H9 (cell line): ENCODE data around the gene RNF148. TPM values are rescaled to one million over a fixed set of nuclear protein-coding genes. Genes with fewer than 3 reads are reported as not detected.

Experiments used
- DNase-seq: peaks from one replicate; pipeline ENCODE4 v3.0.0-alpha.2; 2017
- H2AFZ ChIP-seq: one replicate; pipeline ENCODE4 v1.6.1; 2013; ENCODE audit warnings: mild to moderate bottlenecking, low read length, control low read depth, moderate library complexity
- H2AK5ac ChIP-seq: 2 replicates; pipeline ENCODE4 v1.6.1; 2013; ENCODE audit warnings: low read length, control low read depth, mixed read lengths; ENCODE audit not compliant: insufficient read length
- H2BK120ac ChIP-seq: one replicate; pipeline ENCODE4 v1.6.1; 2013; ENCODE audit warnings: low read depth, mild to moderate bottlenecking, low read length, control low read depth, inconsistent platforms; ENCODE audit not compliant: poor library complexity, severe bottlenecking
- H2BK12ac ChIP-seq: 2 replicates; pipeline ENCODE4 v1.6.1; 2013; ENCODE audit warnings: low read length, control low read depth, mixed read lengths, low read depth; ENCODE audit not compliant: insufficient read length
- H2BK15ac ChIP-seq: 2 replicates; pipeline ENCODE4 v1.6.1; 2013; ENCODE audit warnings: low read depth, low read length, control low read depth
- H2BK20ac ChIP-seq: one replicate; pipeline ENCODE4 v1.6.1; 2013; ENCODE audit warnings: low read depth, mild to moderate bottlenecking, low read length, control low read depth, inconsistent platforms; ENCODE audit not compliant: poor library complexity, severe bottlenecking
- H2BK5ac ChIP-seq: 2 replicates; pipeline ENCODE4 v1.6.1; 2013; ENCODE audit warnings: low read length, control low read depth, mixed read lengths; ENCODE audit not compliant: insufficient read length
- H3K14ac ChIP-seq: 2 replicates; pipeline ENCODE4 v1.6.1; 2013; ENCODE audit warnings: low read length, control low read depth; ENCODE audit not compliant: insufficient read depth
- H3K18ac ChIP-seq: 2 replicates; pipeline ENCODE4 v1.6.1; 2013; ENCODE audit warnings: low read depth, mild to moderate bottlenecking, mixed read lengths, low read length, control low read depth; ENCODE audit not compliant: insufficient read length
- H3K23ac ChIP-seq: 2 replicates; pipeline ENCODE4 v1.6.1; 2013; ENCODE audit warnings: low read length, control low read depth, mixed read lengths, low read depth; ENCODE audit not compliant: insufficient read length
- H3K23me2 ChIP-seq: 2 replicates; pipeline ENCODE4 v1.6.1; 2013; ENCODE audit warnings: low read depth, mild to moderate bottlenecking, mixed read lengths, low read length, control low read depth; ENCODE audit not compliant: insufficient read length, poor library complexity, severe bottlenecking
- H3K27ac ChIP-seq: 2 replicates; pipeline ENCODE4 v1.5.1; 2013; ENCODE audit warnings: low read length, control low read depth, mixed read lengths, low read depth; ENCODE audit not compliant: insufficient read length
- H3K27me3 ChIP-seq: 2 replicates; pipeline ENCODE4 v1.6.1; 2013; ENCODE audit warnings: low read length, control low read depth, inconsistent platforms; ENCODE audit not compliant: insufficient read depth
- H3K4ac ChIP-seq: 2 replicates; pipeline ENCODE4 v1.6.1; 2013; ENCODE audit warnings: low read depth, mild to moderate bottlenecking, control low read depth, inconsistent platforms, low read length, moderate library complexity
- H3K4me1 ChIP-seq: 2 replicates; pipeline ENCODE4 v1.6.1; 2013; ENCODE audit warnings: low read length, control low read depth, inconsistent platforms; ENCODE audit not compliant: insufficient read depth
- H3K4me2 ChIP-seq: 2 replicates; pipeline ENCODE4 v1.6.1; 2013; ENCODE audit warnings: low read length, control low read depth, mixed read lengths; ENCODE audit not compliant: insufficient read length, insufficient read depth
- H3K56ac ChIP-seq: 2 replicates; pipeline ENCODE4 v1.6.1; 2013; ENCODE audit warnings: low read depth, mild to moderate bottlenecking, mixed read lengths, low read length, control low read depth; ENCODE audit not compliant: insufficient read length
- H3K79me1 ChIP-seq: 2 replicates; pipeline ENCODE4 v1.6.1; 2013; ENCODE audit warnings: low read depth, mild to moderate bottlenecking, moderate library complexity, low read length, control low read depth, inconsistent platforms; ENCODE audit not compliant: insufficient read depth, poor library complexity, severe bottlenecking
- H3K79me2 ChIP-seq: 2 replicates; pipeline ENCODE4 v1.6.1; 2013; ENCODE audit warnings: low read length, control low read depth, inconsistent platforms; ENCODE audit not compliant: insufficient read depth
- H3K9ac ChIP-seq: 2 replicates; pipeline ENCODE4 v1.6.1; 2013; ENCODE audit warnings: low read length, control low read depth, mixed read lengths; ENCODE audit not compliant: insufficient read length; ENCODE audit errors: extremely low read depth
- H3K9me3 ChIP-seq: one replicate; pipeline ENCODE4 v1.6.1; 2013; ENCODE audit warnings: low read depth, low read length, inconsistent platforms; ENCODE audit not compliant: control insufficient read depth
- H3T11ph ChIP-seq: one replicate; pipeline ENCODE4 v1.6.1; 2013; ENCODE audit warnings: mild to moderate bottlenecking, low read length, control low read depth, inconsistent platforms
- H4K20me1 ChIP-seq: one replicate; pipeline ENCODE4 v1.6.1; 2013; ENCODE audit not compliant: control insufficient read depth, insufficient read length, insufficient read depth
- H4K5ac ChIP-seq: 2 replicates; pipeline ENCODE4 v1.6.1; 2013; ENCODE audit warnings: low read depth, mild to moderate bottlenecking, mixed read lengths, low read length, control low read depth; ENCODE audit not compliant: insufficient read length
- H4K8ac ChIP-seq: replicated peaks from 2 replicates; pipeline ENCODE4 v1.6.1; 2013; ENCODE audit warnings: low read length, control low read depth, mixed read lengths, low read depth; ENCODE audit not compliant: insufficient read length
- H4K91ac ChIP-seq: 2 replicates; pipeline ENCODE4 v1.6.1; 2013; ENCODE audit warnings: low read depth, mild to moderate bottlenecking, moderate library complexity, mixed read lengths, low read length, control low read depth; ENCODE audit not compliant: insufficient read length
- H3K27ac Mint-ChIP-seq, 3 experiments: 2 replicates in 2 of 3; 3 replicates in 1 of 3; pipeline ENCODE4 v1.8.0; 2020 to 2021; ENCODE audit warnings: mixed read lengths in 3 of 3, mild to moderate bottlenecking in 1 of 3, moderate library complexity in 1 of 3
- H3K27me3 Mint-ChIP-seq: 2 replicates; pipeline ENCODE4 v1.8.0; 2021; ENCODE audit warnings: low read depth, mild to moderate bottlenecking, moderate library complexity, mixed read lengths
- H3K36me3 Mint-ChIP-seq, 3 experiments: 2 replicates in 2 of 3; 3 replicates in 1 of 3; pipeline ENCODE4 v1.8.0; 2020 to 2021; ENCODE audit warnings: low read depth in 3 of 3, mixed read lengths in 3 of 3; ENCODE audit not compliant: insufficient read depth in 1 of 3
- H3K4me1 Mint-ChIP-seq, 2 experiments: 2 replicates each; pipeline ENCODE4 v1.8.0; 2020; ENCODE audit warnings: mixed read lengths in 2 of 2
- H3K4me3 Mint-ChIP-seq, 2 experiments: 2 replicates in 1 of 2; 3 replicates in 1 of 2; pipeline ENCODE4 v1.8.0; 2020 to 2021; ENCODE audit warnings: mild to moderate bottlenecking in 2 of 2, mixed read lengths in 2 of 2, moderate library complexity in 1 of 2
- H3K9me3 Mint-ChIP-seq, 2 experiments: 2 replicates in 1 of 2; 3 replicates in 1 of 2; pipeline ENCODE4 v1.8.0; 2020; ENCODE audit warnings: mild to moderate bottlenecking in 2 of 2, mixed read lengths in 2 of 2, moderate library complexity in 1 of 2
- CTCF ChIP-seq: fragments of 200-600 bp; sonication (generic); conservative IDR thresholded peaks from 3 replicates; pipeline ENCODE4 v1.8.0; 2021; ENCODE audit warnings: antibody characterized with exemption, mild to moderate bottlenecking
- WGBS: extraction: QIAGEN DNeasy Blood & Tissue Kit; methylation state at CpG from one replicate; pipeline ENCODE4 v1.1.7; 2013; ENCODE audit warnings: missing lambda C conversion rate, low lambda C conversion rate, mixed read lengths; ENCODE audit not compliant: insufficient read length; ENCODE audit errors: extremely low coverage; 5-methylcytosine and 5-hydroxymethylcytosine counted together
- total RNA-seq: library from RNA; stranded (reverse); gene quantifications from 2 replicates; pipeline ENCODE4 v1.2.1, GENCODE V29; 2021

The RNF148 gene
- total RNA-seq, 1 experiment from 2014 or later: 0.39 TPM

- H3K4me1 ChIP-seq: peaks cover 11% of the 10 kb centered on the region; the same call in 1 of the 2 replicates
- no peaks in the 10 kb centered on the region for H3K27me3 Mint-ChIP-seq
- no peak overlapping the region for H2BK20ac ChIP-seq
- no peak overlapping the region for H3K56ac ChIP-seq
- H3K36me3 Mint-ChIP-seq: no peaks in the 10 kb centered on the region; a peak in 1 of 7 replicates
- peaks cover under 1 to 2% of the 10 kb centered on the region in 2 experiments; a peak in 3 of 5 replicates for H3K9me3 Mint-ChIP-seq
- peaks cover 41 to 51% of the 10 kb centered on the region in 2 experiments for H3K4me1 Mint-ChIP-seq
- no peak overlapping the region for H3K9ac ChIP-seq
- DNase-seq: no peak
- H3K9me3 ChIP-seq: no peaks in the 10 kb centered on the region
- no peak overlapping the region for H2BK5ac ChIP-seq
- H3K79me1 ChIP-seq: no peaks in the 10 kb centered on the region
- no peak for TF ChIP-seq CTCF
- no peak overlapping the region for H2BK12ac ChIP-seq
- no peak overlapping the region for H2BK120ac ChIP-seq
- no peaks in the 10 kb centered on the region for H4K20me1 ChIP-seq
- no peaks in the 10 kb centered on the region for H3K27me3 ChIP-seq
- WGBS: no CpG with 5 or more reads among the region's 2 CpGs
- H3K14ac ChIP-seq: no peak overlapping the region
- H4K91ac ChIP-seq: no peak overlapping the region
- H3K23ac ChIP-seq: no peak overlapping the region
- H3K79me2 ChIP-seq: no peaks in the 10 kb centered on the region; the same call in 1 of the 2 replicates
- no peak overlapping the region for H2AFZ ChIP-seq
- H4K8ac ChIP-seq: no peak overlapping the region
- no peak overlapping the region for H3K4ac ChIP-seq
- H3K27ac Mint-ChIP-seq: no peak overlapping the region
- no peak overlapping the region for H3K4me2 ChIP-seq
- H3K18ac ChIP-seq: no peak overlapping the region
- H3K27ac ChIP-seq: no peak overlapping the region
- no peak overlapping the region for H3K4me3 Mint-ChIP-seq
- no peak overlapping the region for H3T11ph ChIP-seq
- no peaks in the 10 kb centered on the region for H3K23me2 ChIP-seq
- H4K5ac ChIP-seq: no peak overlapping the region
- H2BK15ac ChIP-seq: no peak overlapping the region
- no peak overlapping the region for H2AK5ac ChIP-seq
Measured at GRCh38 chr7:122684504-122684903, 18.2 kb downstream of the RNF148 start.
